Coronary artery (tissue), 2 donors: ENCODE measurements around the gene COIL.
A peak's percentile ranks its signal among the peaks of the same experiment; 100 is the strongest.

Experiments used
- DNase-seq: peaks from one replicate; pipeline ENCODE4 v3.0.0-alpha.2; 2017; ENCODE audit warnings: low spot score
- H3K27ac ChIP-seq, 2 donors: fragments of 200-600 bp; sonication (generic); one replicate each; pipeline ENCODE4 v1.5.1; 2016 to 2019
- H3K4me3 ChIP-seq: fragments of 200-600 bp; sonication (generic); 2 replicates; pipeline ENCODE4 v1.5.1; 2016; ENCODE audit warnings: mild to moderate bottlenecking, moderate library complexity
- CTCF ChIP-seq: fragments of 200-600 bp; sonication (generic); IDR thresholded peaks from one replicate; pipeline ENCODE4 v1.5.1; 2019; ENCODE audit warnings: antibody characterized with exemption

COIL gene

GRCh38 chr17:56896217-56896967, 64.5 kb downstream of the COIL start:
- no peak for TF ChIP-seq CTCF
- no peak overlapping the region for H3K27ac ChIP-seq
- H3K4me3 ChIP-seq, result no peak overlapping the region
- no peak for DNase-seq

- H3K27ac ChIP-seq, result no peak overlapping the region
- no peak for TF ChIP-seq CTCF
- DNase-seq, result no peak
- H3K4me3 ChIP-seq, result no peak overlapping the region
These were observed 65.9 kb downstream of the COIL start for GRCh38 chr17:56894859-56895455.

- H3K4me3 ChIP-seq, result no peak overlapping the region
- no peak overlapping the region for H3K27ac ChIP-seq
- TF ChIP-seq CTCF, result no peak
- no peak for DNase-seq
These were observed 67.3 kb downstream of the COIL start for GRCh38 chr17:56893503-56893902.

- no peak overlapping the region for H3K4me3 ChIP-seq
- DNase-seq, result no peak
- no peak overlapping the region for H3K27ac ChIP-seq
- no peak for TF ChIP-seq CTCF
These were observed 68.5 kb downstream of the COIL start for GRCh38 chr17:56892333-56892732.

- no peak for DNase-seq
- Histone ChIP-seq H3K4me3 (no peak overlapping the region), H3K27ac (no peak overlapping the region)
- TF ChIP-seq CTCF, result peak; percentile 25
These were observed 69.1 kb downstream of the COIL start for GRCh38 chr17:56891751-56892150.

GRCh38 chr17:56890906-56891674, 69.8 kb downstream of the COIL start:
- no peak for DNase-seq
- Histone ChIP-seq H3K4me3 (no peak overlapping the region), H3K27ac (no peak overlapping the region)
- TF ChIP-seq CTCF, result no peak
